ENCODE results near the gene BTBD19.
A peak's percentile ranks its signal among the peaks of the same experiment; 100 is the strongest.
"Not testable (repeated sequence)": the region's sequence is repeated elsewhere in the genome, so short reads cannot be mapped to it uniquely, and the experiment has no call there.

Gene BTBD19

DNA sequence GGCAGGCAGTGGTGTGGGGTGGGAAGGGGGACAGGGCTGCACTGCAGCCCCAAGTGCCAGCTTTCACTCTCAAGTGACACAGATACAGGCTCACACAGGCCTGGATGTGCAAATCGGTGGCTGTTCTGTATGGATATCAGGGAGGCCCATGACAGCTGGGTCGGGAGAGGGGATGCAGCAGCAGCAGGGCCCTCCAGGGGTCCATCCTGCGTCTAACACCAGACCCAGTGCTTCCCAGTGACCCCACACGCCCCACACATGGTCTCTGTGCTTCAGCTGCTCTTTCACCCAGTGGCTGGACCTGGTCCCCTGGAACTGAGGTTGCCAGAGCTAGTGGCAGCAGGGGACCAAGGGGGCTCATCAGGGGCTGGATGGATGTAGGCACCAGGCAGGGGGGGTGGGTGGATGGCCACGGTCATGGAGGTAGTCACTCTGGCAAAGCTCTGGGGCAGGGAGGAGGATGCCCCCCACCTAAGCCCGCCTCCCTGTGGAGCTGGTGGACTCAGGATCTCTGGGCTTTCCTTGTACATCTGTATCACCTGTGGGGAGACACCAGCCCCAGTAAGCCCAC is 13.9 kb downstream of the BTBD19 start:
- Histone ChIP-seq H3K36me3 (ENCODE audit: insufficient read depth, low read length) (no peaks in the 10 kb centered on the region), H2AFZ (ENCODE audit: low read length, unreplicated experiment) (no peak overlapping the region), H3K4me1 (ENCODE audit: control insufficient read depth, insufficient read depth, low read length, unreplicated experiment) (peaks cover 13% of the 10 kb centered on the region), H3K27me3 (ENCODE audit: insufficient read depth, low read length) (no peaks in the 10 kb centered on the region), H3K27ac (ENCODE audit: low read depth, low read length) (no peak overlapping the region), H3K4me3 (ENCODE audit: low read depth, low read length) (no peak overlapping the region), H3K79me2 (ENCODE audit: control insufficient read depth, insufficient read depth, low read length, unreplicated experiment) (no peaks in the 10 kb centered on the region)

DNA sequence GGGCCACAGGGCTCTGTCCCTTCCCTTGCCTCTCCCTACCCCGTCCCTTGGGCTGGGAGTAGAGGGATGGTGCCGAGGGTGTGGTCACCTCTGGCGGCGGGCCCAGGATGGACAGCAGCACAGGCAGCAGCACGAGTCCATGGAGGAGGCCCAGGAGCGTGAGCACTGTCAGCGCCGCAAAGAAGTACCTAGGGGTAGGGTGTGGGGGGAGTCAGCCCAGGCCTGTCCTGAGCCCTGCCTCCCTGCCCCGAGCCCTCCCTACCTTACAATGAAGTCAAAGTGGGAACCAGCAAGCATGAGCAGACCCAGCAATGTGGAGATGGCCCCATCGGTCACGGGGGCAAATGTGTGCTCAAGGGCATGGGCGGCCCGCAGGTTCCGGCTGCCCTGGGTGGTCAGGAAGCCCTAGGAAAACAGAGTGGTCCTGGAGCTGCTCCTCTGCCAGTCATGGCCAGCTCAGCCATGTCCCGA is 14.7 kb downstream of the BTBD19 start:
- H3K79me2 ChIP-seq (ENCODE audit: control insufficient read depth, insufficient read depth, low read length, unreplicated experiment), result no peaks in the 10 kb centered on the region
- H3K27me3 ChIP-seq (ENCODE audit: insufficient read depth, low read length), result no peaks in the 10 kb centered on the region
- H3K36me3 ChIP-seq (ENCODE audit: insufficient read depth, low read length), result no peaks in the 10 kb centered on the region
- peaks cover 13% of the 10 kb centered on the region for H3K4me1 ChIP-seq (ENCODE audit: control insufficient read depth, insufficient read depth, low read length, unreplicated experiment)
- no peak overlapping the region for H3K27ac ChIP-seq (ENCODE audit: low read depth, low read length)
- H3K4me3 ChIP-seq (ENCODE audit: low read depth, low read length), result no peak overlapping the region
- no peak overlapping the region for H2AFZ ChIP-seq (ENCODE audit: low read length, unreplicated experiment)

DNA sequence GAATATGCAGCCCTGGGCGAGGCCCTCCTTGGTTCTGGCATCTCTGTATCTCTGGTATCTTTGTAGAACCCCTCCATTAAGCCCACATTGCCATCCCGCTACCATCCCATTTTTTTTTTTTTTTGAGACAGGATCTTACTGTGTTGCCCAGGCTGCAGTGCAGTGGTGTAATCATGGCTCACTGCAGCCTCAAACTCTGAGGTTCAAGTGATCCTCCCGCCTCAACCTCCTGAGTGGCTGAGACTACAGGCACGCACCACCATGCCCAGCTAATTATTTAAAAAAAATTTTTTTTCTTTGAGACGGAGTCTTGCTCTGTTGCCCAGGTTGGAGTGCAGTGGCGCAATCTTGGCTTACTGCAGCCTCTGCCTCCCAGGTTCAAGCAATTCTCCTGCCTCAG is 16.1 kb downstream of the BTBD19 start:
- not testable (repeated sequence) for H3K27ac ChIP-seq (ENCODE audit: low read depth, low read length); H2AFZ ChIP-seq (ENCODE audit: low read length, unreplicated experiment); H3K27me3 ChIP-seq (ENCODE audit: insufficient read depth, low read length); H3K4me3 ChIP-seq (ENCODE audit: low read depth, low read length); H3K36me3 ChIP-seq (ENCODE audit: insufficient read depth, low read length); H3K79me2 ChIP-seq (ENCODE audit: control insufficient read depth, insufficient read depth, low read length, unreplicated experiment)
- peaks cover 10% of the 10 kb centered on the region for H3K4me1 ChIP-seq (ENCODE audit: control insufficient read depth, insufficient read depth, low read length, unreplicated experiment)

GRCh38 chr1:44826375-44827196 is 18.3 kb downstream of the BTBD19 start:
- Histone ChIP-seq H3K27ac (ENCODE audit: low read depth, low read length) (no peak overlapping the region), H2AFZ (ENCODE audit: low read length, unreplicated experiment) (peak overlapping the region; percentile 44)

GRCh38 chr1:44827197-44828002 is 19.1 kb downstream of the BTBD19 start:
- Histone ChIP-seq H3K4me1 (ENCODE audit: control insufficient read depth, insufficient read depth, low read length, unreplicated experiment) (peaks cover 6% of the 10 kb centered on the region), H3K79me2 (ENCODE audit: control insufficient read depth, insufficient read depth, low read length, unreplicated experiment) (no peaks in the 10 kb centered on the region), H3K27me3 (ENCODE audit: insufficient read depth, low read length) (no peaks in the 10 kb centered on the region), H3K27ac (ENCODE audit: low read depth, low read length) (no peak overlapping the region), H2AFZ (ENCODE audit: low read length, unreplicated experiment) (no peak overlapping the region), H3K4me3 (ENCODE audit: low read depth, low read length) (no peak overlapping the region), H3K36me3 (ENCODE audit: insufficient read depth, low read length) (no peaks in the 10 kb centered on the region)

More at GRCh38 chr1:44826375-44827196, 18.3 kb downstream of the BTBD19 start:
- Histone ChIP-seq H3K27me3 (ENCODE audit: insufficient read depth, low read length) (no peaks in the 10 kb centered on the region), H3K36me3 (ENCODE audit: insufficient read depth, low read length) (no peaks in the 10 kb centered on the region), H3K4me1 (ENCODE audit: control insufficient read depth, insufficient read depth, low read length, unreplicated experiment) (peaks cover 6% of the 10 kb centered on the region), H3K79me2 (ENCODE audit: control insufficient read depth, insufficient read depth, low read length, unreplicated experiment) (no peaks in the 10 kb centered on the region), H3K4me3 (ENCODE audit: low read depth, low read length) (no peak overlapping the region)

GRCh38 chr1:44828003-44828651 is 19.8 kb downstream of the BTBD19 start:
- H3K27me3 ChIP-seq (ENCODE audit: insufficient read depth, low read length), result no peaks in the 10 kb centered on the region
- H2AFZ ChIP-seq (ENCODE audit: low read length, unreplicated experiment), result no peak overlapping the region

GRCh38 chr1:44828841-44829440 is 20.6 kb downstream of the BTBD19 start:
- no peak overlapping the region for H3K27ac ChIP-seq (ENCODE audit: low read depth, low read length)
- H3K4me1 ChIP-seq (ENCODE audit: control insufficient read depth, insufficient read depth, low read length, unreplicated experiment), result peaks cover 6% of the 10 kb centered on the region
- H3K27me3 ChIP-seq (ENCODE audit: insufficient read depth, low read length), result no peaks in the 10 kb centered on the region
- H2AFZ ChIP-seq (ENCODE audit: low read length, unreplicated experiment), result no peak overlapping the region
- no peaks in the 10 kb centered on the region for H3K79me2 ChIP-seq (ENCODE audit: control insufficient read depth, insufficient read depth, low read length, unreplicated experiment)
- no peaks in the 10 kb centered on the region for H3K36me3 ChIP-seq (ENCODE audit: insufficient read depth, low read length)
- no peak overlapping the region for H3K4me3 ChIP-seq (ENCODE audit: low read depth, low read length)

More at GRCh38 chr1:44828003-44828651, 19.8 kb downstream of the BTBD19 start:
- no peaks in the 10 kb centered on the region for H3K79me2 ChIP-seq (ENCODE audit: control insufficient read depth, insufficient read depth, low read length, unreplicated experiment)
- H3K36me3 ChIP-seq (ENCODE audit: insufficient read depth, low read length), result no peaks in the 10 kb centered on the region
- H3K27ac ChIP-seq (ENCODE audit: low read depth, low read length), result no peak overlapping the region
- no peak overlapping the region for H3K4me3 ChIP-seq (ENCODE audit: low read depth, low read length)
- peaks cover 6% of the 10 kb centered on the region for H3K4me1 ChIP-seq (ENCODE audit: control insufficient read depth, insufficient read depth, low read length, unreplicated experiment)

DNA sequence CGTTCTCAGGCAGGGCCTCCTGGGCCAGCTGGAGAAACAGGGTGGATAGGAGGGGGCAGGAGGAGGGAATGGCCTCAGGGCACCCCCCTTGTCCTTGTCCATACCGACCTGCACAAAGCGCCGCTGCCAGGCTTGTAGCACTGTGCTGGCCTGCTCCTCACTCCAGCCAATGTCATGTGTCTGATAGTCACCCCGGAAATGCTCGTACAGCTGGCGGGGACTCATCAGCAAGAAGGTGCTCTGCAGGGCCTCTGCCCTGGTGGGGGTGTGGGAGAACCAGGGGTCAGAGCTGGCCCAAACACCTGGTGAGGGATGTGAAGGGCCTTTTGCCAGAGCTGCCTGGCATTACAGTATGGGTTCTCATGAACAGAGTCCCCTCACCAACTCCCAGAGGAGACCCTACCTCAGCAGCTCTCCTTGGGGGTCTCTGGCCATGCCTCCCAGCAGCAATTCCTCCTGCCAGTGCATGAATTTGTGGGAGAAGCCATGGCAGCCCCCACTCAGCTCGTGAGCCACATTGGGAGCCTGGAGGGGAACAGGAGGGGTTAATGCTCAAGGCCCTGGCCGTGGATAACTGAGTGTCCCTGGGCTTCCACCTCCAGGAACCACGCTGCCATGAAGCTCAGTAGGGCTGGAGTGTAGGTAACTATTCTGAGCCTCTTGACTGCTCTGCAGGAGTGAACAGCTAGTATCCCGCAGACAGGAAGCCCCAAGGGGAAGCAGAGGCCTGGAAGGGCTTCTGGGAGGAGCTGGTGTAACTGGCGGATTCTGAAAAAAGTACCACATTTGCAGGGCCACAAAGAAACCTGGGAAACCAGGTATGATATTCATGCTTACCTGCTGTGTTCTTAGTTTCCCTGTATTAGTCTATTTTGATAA is 21.4 kb downstream of the BTBD19 start:
- Histone ChIP-seq H3K4me3 (ENCODE audit: low read depth, low read length) (no peak overlapping the region), H2AFZ (ENCODE audit: low read length, unreplicated experiment) (no peak overlapping the region), H3K27ac (ENCODE audit: low read depth, low read length) (no peak overlapping the region), H3K4me1 (ENCODE audit: control insufficient read depth, insufficient read depth, low read length, unreplicated experiment) (peaks cover 6% of the 10 kb centered on the region), H3K36me3 (ENCODE audit: insufficient read depth, low read length) (no peaks in the 10 kb centered on the region), H3K27me3 (ENCODE audit: insufficient read depth, low read length) (no peaks in the 10 kb centered on the region), H3K79me2 (ENCODE audit: control insufficient read depth, insufficient read depth, low read length, unreplicated experiment) (no peaks in the 10 kb centered on the region)

DNA sequence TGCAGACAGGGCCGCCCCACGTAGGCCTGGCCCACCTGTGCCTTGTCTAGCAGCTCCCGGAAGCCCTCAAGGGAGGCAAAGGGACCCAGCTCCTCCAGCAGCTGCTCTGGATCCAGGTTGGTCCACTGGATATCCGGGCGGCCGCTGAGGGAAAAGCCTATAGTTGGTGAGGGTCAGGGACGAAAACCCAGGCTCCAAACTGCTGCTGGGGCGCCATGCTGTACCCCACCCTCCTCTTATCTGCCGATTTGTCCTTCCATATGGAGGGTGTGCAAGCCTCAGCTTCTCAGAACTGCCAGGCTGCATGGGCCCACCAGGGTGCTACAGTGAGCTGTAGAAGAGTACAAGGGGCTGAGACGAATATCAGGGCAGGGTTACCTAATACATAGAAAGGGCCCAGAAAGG is 22.6 kb downstream of the BTBD19 start:
- no peaks in the 10 kb centered on the region for H3K79me2 ChIP-seq (ENCODE audit: control insufficient read depth, insufficient read depth, low read length, unreplicated experiment)
- H3K27ac ChIP-seq (ENCODE audit: low read depth, low read length), result no peak overlapping the region
- no peak overlapping the region for H3K4me3 ChIP-seq (ENCODE audit: low read depth, low read length)
- no peak overlapping the region for H2AFZ ChIP-seq (ENCODE audit: low read length, unreplicated experiment)
- H3K27me3 ChIP-seq (ENCODE audit: insufficient read depth, low read length), result no peaks in the 10 kb centered on the region
- H3K36me3 ChIP-seq (ENCODE audit: insufficient read depth, low read length), result no peaks in the 10 kb centered on the region
- H3K4me1 ChIP-seq (ENCODE audit: control insufficient read depth, insufficient read depth, low read length, unreplicated experiment), result peaks cover 6% of the 10 kb centered on the region

All from ACC112 (cell line).